GM12874 (cell line): ENCODE results near the gene LPAR6.

Source experiments
- TF ChIP-seq, protein P1 (sequence below): IDR thresholded peaks from 2 replicates; pipeline ENCODE4 v1.5.1; 2011; ENCODE audit warnings: low read depth, mild to moderate bottlenecking, control low read depth, low read length, moderate library complexity; ENCODE audit not compliant: insufficient read depth

Gene LPAR6

DNA sequence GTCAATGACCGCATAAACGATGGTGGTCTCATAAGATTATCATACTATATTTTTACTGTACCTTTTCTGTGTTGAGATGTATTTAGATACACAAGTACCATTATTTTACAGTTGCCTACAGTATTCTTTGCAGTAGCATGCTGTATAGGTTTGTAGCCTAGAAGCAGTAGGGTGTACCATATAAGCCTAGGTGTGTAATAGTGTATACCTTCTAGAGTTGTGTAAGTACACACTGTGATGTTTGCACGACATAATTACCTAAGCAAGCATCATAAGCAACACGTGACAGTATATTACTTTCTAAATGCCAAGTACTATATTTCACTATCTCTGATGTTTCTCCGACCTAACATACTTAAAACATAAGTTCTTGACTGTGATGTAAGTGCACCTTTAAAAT, 2.7 kb downstream of the LPAR6 start:
- TF ChIP-seq, protein P1, sequence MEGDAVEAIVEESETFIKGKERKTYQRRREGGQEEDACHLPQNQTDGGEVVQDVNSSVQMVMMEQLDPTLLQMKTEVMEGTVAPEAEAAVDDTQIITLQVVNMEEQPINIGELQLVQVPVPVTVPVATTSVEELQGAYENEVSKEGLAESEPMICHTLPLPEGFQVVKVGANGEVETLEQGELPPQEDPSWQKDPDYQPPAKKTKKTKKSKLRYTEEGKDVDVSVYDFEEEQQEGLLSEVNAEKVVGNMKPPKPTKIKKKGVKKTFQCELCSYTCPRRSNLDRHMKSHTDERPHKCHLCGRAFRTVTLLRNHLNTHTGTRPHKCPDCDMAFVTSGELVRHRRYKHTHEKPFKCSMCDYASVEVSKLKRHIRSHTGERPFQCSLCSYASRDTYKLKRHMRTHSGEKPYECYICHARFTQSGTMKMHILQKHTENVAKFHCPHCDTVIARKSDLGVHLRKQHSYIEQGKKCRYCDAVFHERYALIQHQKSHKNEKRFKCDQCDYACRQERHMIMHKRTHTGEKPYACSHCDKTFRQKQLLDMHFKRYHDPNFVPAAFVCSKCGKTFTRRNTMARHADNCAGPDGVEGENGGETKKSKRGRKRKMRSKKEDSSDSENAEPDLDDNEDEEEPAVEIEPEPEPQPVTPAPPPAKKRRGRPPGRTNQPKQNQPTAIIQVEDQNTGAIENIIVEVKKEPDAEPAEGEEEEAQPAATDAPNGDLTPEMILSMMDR, result no peak

DNA sequence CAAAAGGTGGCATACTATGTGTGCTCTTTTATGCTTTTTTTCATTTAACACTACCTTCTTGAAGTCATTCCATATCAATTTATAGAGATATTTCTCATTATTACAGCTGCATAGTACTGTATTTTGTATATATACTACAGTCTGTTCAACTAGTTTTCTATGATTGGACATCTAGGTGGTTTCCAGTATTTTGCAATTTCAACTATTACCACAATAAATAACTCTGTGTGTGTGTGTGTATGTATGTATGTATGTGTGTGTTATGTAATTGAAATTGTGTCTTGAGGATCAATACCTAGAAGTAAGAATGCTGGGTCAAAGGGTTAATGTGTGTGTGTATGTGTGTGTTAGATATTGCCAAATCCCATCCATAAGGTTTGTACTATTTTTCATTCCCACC, 7.0 kb downstream of the LPAR6 start:
- TF ChIP-seq, protein P1, result no peak

DNA sequence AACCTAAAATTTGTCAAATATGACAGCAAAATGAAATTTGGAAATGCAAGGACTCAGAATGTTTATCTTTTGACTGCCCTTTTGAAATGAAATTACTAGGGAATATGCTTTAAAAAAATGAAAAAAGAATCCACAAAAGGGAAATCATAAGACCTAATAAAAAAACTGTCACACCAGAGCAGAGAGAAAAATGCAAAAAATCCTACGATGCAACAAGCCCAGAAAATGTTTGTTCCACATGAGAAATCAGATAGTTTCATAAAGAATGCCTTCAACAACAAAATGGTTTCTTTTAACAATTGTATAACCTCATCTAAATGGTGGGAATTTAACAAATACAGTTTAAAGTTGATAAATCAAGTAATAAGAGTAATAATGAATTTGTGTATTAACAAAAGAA, 8.0 kb downstream of the LPAR6 start:
- TF ChIP-seq, protein P1, result no peak

DNA sequence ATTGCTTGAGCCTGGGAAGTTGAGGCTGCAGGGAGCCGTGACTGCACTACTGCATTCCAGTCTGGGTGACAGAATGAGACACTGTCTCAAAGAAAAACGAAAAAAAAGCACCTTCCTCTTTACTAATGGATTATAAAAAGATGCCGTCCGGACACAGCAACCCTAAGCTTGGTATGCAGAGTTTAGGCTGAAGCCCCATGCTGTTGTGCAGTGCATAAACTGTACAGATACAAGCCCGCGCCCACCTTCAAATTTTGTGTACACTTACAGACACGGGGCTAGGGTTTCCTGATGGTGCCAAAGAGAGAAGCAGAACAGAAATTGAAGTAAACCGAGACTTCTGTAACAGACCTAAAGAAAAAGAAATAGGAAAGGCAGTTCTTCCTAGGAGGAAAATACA, 9.0 kb downstream of the LPAR6 start:
- TF ChIP-seq, protein P1, result no peak

DNA sequence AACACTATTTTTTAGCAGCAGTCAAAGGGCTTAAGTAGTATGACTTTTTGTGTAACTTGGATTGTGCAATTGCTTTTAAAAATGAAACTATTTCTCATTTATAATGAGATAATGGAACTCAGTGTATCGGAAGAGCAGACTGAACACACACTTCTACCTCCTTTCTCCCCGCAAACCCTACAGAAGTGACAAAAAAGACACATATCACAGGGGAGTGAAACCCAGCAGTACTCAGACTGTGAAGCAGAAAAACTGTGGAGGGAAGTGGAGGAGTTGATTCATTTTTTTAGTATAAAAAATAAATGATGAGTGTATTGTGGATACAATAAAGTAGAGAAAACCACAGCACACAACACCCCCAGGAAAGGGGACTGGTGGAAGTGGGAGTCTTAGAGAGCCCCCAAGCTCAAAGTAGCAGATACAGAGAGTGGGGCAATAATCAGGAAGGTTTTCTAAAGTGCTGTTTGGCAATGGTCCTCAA, 9.7 kb downstream of the LPAR6 start:
- TF ChIP-seq, protein P1, result no peak

DNA sequence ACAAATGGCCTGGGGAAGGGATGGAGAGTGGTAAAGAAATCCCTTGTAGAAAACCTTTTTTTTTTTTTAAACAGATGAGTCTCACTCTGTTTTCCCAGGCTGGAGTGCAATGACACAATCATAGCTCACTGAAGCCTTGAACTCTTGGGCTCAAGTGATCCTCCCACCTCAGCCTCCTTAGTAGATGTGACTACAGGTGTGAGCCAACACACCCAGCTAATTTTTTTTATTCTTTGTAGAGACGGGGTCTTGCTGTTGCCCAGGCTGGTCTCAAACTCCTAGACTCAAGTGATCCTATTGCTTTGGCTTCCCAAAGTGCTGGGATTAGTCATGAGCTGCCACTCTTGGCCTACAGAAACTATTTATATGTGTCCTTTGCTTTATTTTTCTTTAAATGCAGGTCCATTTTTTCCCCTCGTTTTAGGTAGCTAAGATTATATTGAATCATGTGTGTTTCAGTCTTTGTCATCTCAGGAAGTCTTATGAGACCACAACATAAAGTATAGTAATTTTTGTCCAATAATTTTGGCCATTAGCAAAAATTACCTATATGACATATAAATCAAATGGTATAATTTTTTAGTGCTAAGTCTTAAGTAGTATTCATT, 10.5 kb downstream of the LPAR6 start:
- TF ChIP-seq, protein P1, result no peak

DNA sequence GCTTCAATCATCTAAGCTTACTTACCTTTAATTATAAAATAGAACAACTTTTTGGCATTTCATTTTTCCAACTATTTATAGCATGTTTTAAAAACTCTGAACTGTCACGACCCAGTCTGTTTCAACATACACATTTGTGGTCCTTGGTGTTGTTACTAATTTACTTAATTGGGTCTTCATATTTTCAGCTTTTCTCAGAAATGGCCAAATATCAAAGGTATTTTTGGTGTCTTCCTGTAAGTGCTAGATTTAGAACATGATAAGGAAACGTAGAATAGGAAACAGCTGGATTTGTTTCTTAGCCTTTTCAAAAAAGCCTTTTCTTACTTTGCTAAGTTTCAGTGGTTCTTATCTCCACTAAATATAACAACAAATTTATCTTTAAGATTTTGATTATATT, 11.4 kb downstream of the LPAR6 start:
- TF ChIP-seq, protein P1, result no peak

DNA sequence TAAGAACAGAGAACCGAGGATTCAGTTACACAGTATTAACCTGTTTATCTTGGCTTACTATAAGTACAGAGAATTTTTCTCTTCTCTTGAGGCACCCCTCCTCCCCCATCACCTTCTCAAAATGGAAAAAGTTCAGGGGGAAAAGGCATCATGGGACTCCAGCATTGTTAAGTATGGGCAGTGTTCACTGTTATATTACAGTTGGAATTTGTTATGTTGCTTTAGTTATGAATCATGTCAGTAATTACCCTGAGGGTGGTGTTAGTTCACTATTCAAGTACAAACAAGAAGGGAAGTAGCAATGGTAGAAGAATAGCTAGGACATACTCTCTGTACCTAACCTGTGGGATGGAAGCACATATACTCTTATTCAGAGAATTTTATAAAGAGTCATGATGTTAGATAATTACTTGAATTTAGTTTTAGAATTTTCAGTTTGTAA, 12.0 kb downstream of the LPAR6 start:
- TF ChIP-seq, protein P1, result no peak
